Lung (tissue), 12 donors: Measurements from ENCODE around the gene PHF12. TPM values are rescaled to one million over a fixed set of nuclear protein-coding genes. Genes with fewer than 3 reads are reported as not detected.

Experiments used
- ATAC-seq: fragments of 200-7000 bp; cut with Tn5 transposase; one replicate; pipeline ENCODE4 v1.9.1; 2020; ENCODE audit warnings: moderate number of reproducible peaks; ENCODE audit not compliant: insufficient read depth, low FRiP score
- DNase-seq, 3 donors: peaks; one replicate each; pipeline ENCODE4 v3.0.0-alpha.2; 2013 to 2017
- H3K27ac ChIP-seq, 2 donors: one replicate each; pipeline ENCODE4 v1.5.1; 2013; ENCODE audit warnings: mild to moderate bottlenecking in 2 of 2, moderate library complexity in 2 of 2, control low read depth in 1 of 2, inconsistent platforms in 1 of 2, low read depth in 1 of 2, low read length in 1 of 2
- H3K27me3 ChIP-seq, 3 donors: one replicate each; pipeline ENCODE4 v1.5.1; 2013; ENCODE audit warnings: low read length in 2 of 3; ENCODE audit not compliant: control insufficient read depth in 3 of 3, insufficient read depth in 3 of 3
- H3K36me3 ChIP-seq, 4 donors: one replicate each; pipeline ENCODE4 v1.5.1; 2013; ENCODE audit warnings: low read length in 4 of 4, mild to moderate bottlenecking in 1 of 4, moderate library complexity in 1 of 4; ENCODE audit not compliant: control insufficient read depth in 4 of 4, insufficient read depth in 4 of 4
- H3K4me1 ChIP-seq, 5 donors: one replicate each; pipeline ENCODE4 v1.5.1; 2013; ENCODE audit warnings: low read length in 5 of 5, mild to moderate bottlenecking in 2 of 5, moderate library complexity in 1 of 5; ENCODE audit not compliant: control insufficient read depth in 5 of 5, insufficient read depth in 5 of 5
- H3K4me3 ChIP-seq: one replicate; pipeline ENCODE4 v1.5.1; 2013; ENCODE audit warnings: mild to moderate bottlenecking, control low read depth, moderate library complexity
- H3K9ac ChIP-seq, 2 donors: one replicate each; pipeline ENCODE4 v1.5.1; 2013; ENCODE audit warnings: low read length in 2 of 2, control low read depth in 1 of 2; ENCODE audit not compliant: insufficient read depth in 1 of 2
- H3K9me3 ChIP-seq, 4 donors: one replicate each; pipeline ENCODE4 v1.5.1; 2013; ENCODE audit warnings: low read length in 3 of 4, mild to moderate bottlenecking in 1 of 4, moderate library complexity in 1 of 4; ENCODE audit not compliant: control insufficient read depth in 4 of 4, insufficient read depth in 3 of 4
- CTCF ChIP-seq: IDR thresholded peaks from 2 replicates; pipeline ENCODE4 v1.5.1; 2012; ENCODE audit warnings: mild to moderate bottlenecking; ENCODE audit errors: control extremely low read depth, extremely low read depth
- WGBS, 2 donors: extraction: QIAGEN DNeasy Blood & Tissue Kit; methylation state at CpG; one replicate each; pipeline ENCODE4 v1.1.7; 2013; 5-methylcytosine and 5-hydroxymethylcytosine counted together
- polyA plus RNA-seq, 2 donors: library from polyadenylated mRNA; stranded (reverse); fragments of 200-250 nt; gene quantifications; one replicate each; pipeline ENCODE4 v1.2.1, GENCODE V29; 2013
- total RNA-seq, 2 donors: library from RNA; depleted of rRNA in 1 of 2; stranded (reverse); fragments of >200 nt in 1 of 2; gene quantifications; one replicate each; pipeline ENCODE4 v1.2.1, GENCODE V29; 2014 to 2021
- donor health status: control.
- donor health status: control.
- donor health status: Bipolar disorder and iron deficiency.
- donor health status: healthy.
- donor health status: DM: yes; HTN: yes; CAD: no.

The PHF12 gene
- total and polyA plus RNA-seq, 4 donors = 12.6 to 59.1 (median 37.3) TPM

- H3K4me3 ChIP-seq = no peak overlapping the region
- no peaks in the 10 kb centered on the region for H3K9me3 ChIP-seq
- no peaks in the 10 kb centered on the region for H3K27me3 ChIP-seq
- H3K4me1 ChIP-seq = peaks cover 0 to 23% (median 8%) of the 10 kb centered on the region in 5 donors
- H3K27ac ChIP-seq = no peak overlapping the region
- TF ChIP-seq CTCF = no peak
- H3K36me3 ChIP-seq = no peaks in the 10 kb centered on the region
- WGBS, 2 donors = 59 to 79% methylated on average over 6 of the region's 6 CpGs
- DNase-seq (peak in 1 of 3 donors; percentile 36), ATAC-seq (no peak)
- H3K9ac ChIP-seq = no peak overlapping the region
These were observed 19.6 kb upstream of the PHF12 start for GRCh38 chr17:28970879-28971278.

GRCh38 chr17:28969706-28970393 lies 18.5 kb upstream of the PHF12 start:
- WGBS, 2 donors = 73 to 79% methylated on average over 12 of the region's 12 CpGs
- TF ChIP-seq CTCF = no peak
- no peaks in the 10 kb centered on the region for H3K36me3 ChIP-seq
- H3K4me3 ChIP-seq = no peak overlapping the region
- H3K27ac ChIP-seq = no peak overlapping the region
- DNase-seq = no peak
- H3K27me3 ChIP-seq = no peaks in the 10 kb centered on the region
- H3K9me3 ChIP-seq = no peaks in the 10 kb centered on the region
- no peak for ATAC-seq
- no peak overlapping the region for H3K9ac ChIP-seq
- H3K4me1 ChIP-seq = peaks cover 0 to 23% (median 8%) of the 10 kb centered on the region in 5 donors

- DNase-seq (no peak), ATAC-seq (no peak)
- no peaks in the 10 kb centered on the region for H3K27me3 ChIP-seq
- H3K9ac ChIP-seq = no peak overlapping the region
- no peak overlapping the region for H3K27ac ChIP-seq
- H3K4me1 ChIP-seq = peaks cover 0 to 22% (median 8%) of the 10 kb centered on the region in 5 donors
- H3K4me3 ChIP-seq = no peak overlapping the region
- WGBS, 2 donors = 73 to 85% methylated on average over 2 of the region's 2 CpGs
- no peaks in the 10 kb centered on the region for H3K36me3 ChIP-seq
- H3K9me3 ChIP-seq = no peaks in the 10 kb centered on the region
- TF ChIP-seq CTCF = no peak
These were observed 17.6 kb upstream of the PHF12 start for GRCh38 chr17:28968914-28969295.
